ENCODE results near the gene CCDC177.

The CCDC177 gene

GRCh38 chr14:69574263-69574953 is at the start of gene CCDC177:
TSS of gene CCDC177 (minus strand) at chr14:69574871. CDS start at chr14:69573622, 1,249 bp downstream.
- peak; percentile 63 to 74 for DNase-seq

GRCh38 chr14:69624136-69624535 is 49.5 kb upstream of the CCDC177 start:
- no peak for DNase-seq

- DNase-seq: no peak
Measured at GRCh38 chr14:69620981-69621380, 46.3 kb upstream of the CCDC177 start.

- no peak for DNase-seq
Measured at GRCh38 chr14:69620211-69620611, 45.5 kb upstream of the CCDC177 start.

- DNase-seq: no peak
Measured at GRCh38 chr14:69619012-69619411, 44.3 kb upstream of the CCDC177 start.

- DNase-seq: no peak
Measured at GRCh38 chr14:69617796-69618195, 43.1 kb upstream of the CCDC177 start.

GRCh38 chr14:69616408-69616773 is 41.7 kb upstream of the CCDC177 start:
- DNase-seq: no peak

GRCh38 chr14:69615496-69616407 is 41.1 kb upstream of the CCDC177 start:
- no peak for DNase-seq

- DNase-seq: no peak
Measured at GRCh38 chr14:69615121-69615495, 40.4 kb upstream of the CCDC177 start.

GRCh38 chr14:69614592-69614991 is 39.9 kb upstream of the CCDC177 start:
- no peak for DNase-seq

GRCh38 chr14:69613312-69614073 is 38.8 kb upstream of the CCDC177 start:
- DNase-seq: no peak

GRCh38 chr14:69612783-69613130 is 38.1 kb upstream of the CCDC177 start:
- DNase-seq: peak in 1 of 2 experiments; percentile 20

- peak in 1 of 2 experiments; percentile 19 for DNase-seq
Measured at GRCh38 chr14:69612014-69612782, 37.5 kb upstream of the CCDC177 start.

GRCh38 chr14:69611172-69612013 is 36.7 kb upstream of the CCDC177 start, which contains the start of gene SUSD6:
TSS of gene SUSD6 (plus strand) at chr14:69611596. CDS start at chr14:69658593, 46,997 bp downstream.
- peak; percentile 88 to 93 for DNase-seq

- peak; percentile 29 to 46 for DNase-seq
Measured at GRCh38 chr14:69610874-69611171, 36.2 kb upstream of the CCDC177 start.

GRCh38 chr14:69610020-69610873 is 35.6 kb upstream of the CCDC177 start:
- no peak for DNase-seq

- DNase-seq: no peak
Measured at GRCh38 chr14:69606258-69607184, 31.9 kb upstream of the CCDC177 start.

- DNase-seq: no peak
Measured at GRCh38 chr14:69605738-69606137, 31.1 kb upstream of the CCDC177 start.

GRCh38 chr14:69600304-69600891 is 25.7 kb upstream of the CCDC177 start:
- no peak for DNase-seq
